Kidney epithelial cell (primary cell): Measurements from ENCODE around the gene DISC1. TPM values are rescaled to one million over a fixed set of nuclear protein-coding genes. Genes with fewer than 3 reads are reported as not detected.

Experiments
- DNase-seq: peaks from one replicate; pipeline ENCODE4 v3.0.0-alpha.2; 2010; ENCODE audit warnings: low read depth
- H3K27me3 ChIP-seq: 2 replicates; pipeline ENCODE4 v1.6.0; 2011; ENCODE audit warnings: low read length; ENCODE audit not compliant: control insufficient read depth, insufficient read depth
- H3K36me3 ChIP-seq: 2 replicates; pipeline ENCODE4 v1.5.1; 2011; ENCODE audit warnings: low read length; ENCODE audit not compliant: control insufficient read depth, insufficient read depth
- H3K4me3 ChIP-seq: 2 replicates; pipeline ENCODE4 v1.5.1; 2011; ENCODE audit warnings: low read depth, mild to moderate bottlenecking, control low read depth, low read length
- CTCF ChIP-seq: IDR thresholded peaks from 2 replicates; pipeline ENCODE4 v1.5.1; 2011; ENCODE audit warnings: mild to moderate bottlenecking, moderate library complexity, low read length, control low read depth, inconsistent platforms; ENCODE audit not compliant: insufficient read depth, poor library complexity, severe bottlenecking
- total RNA-seq: library from RNA; depleted of rRNA; stranded (reverse); fragments of >200 nt; gene quantifications from 2 replicates; pipeline ENCODE4 v1.2.3, GENCODE V29; 2015

Gene DISC1
- total RNA-seq, 1 donor from 2014 or later, result 5.8 TPM

GRCh38 chr1:231970684-231971083 lies 344.1 kb downstream of the DISC1 start:
- no peaks in the 10 kb centered on the region for H3K36me3 ChIP-seq
- H3K27me3 ChIP-seq, result no peaks in the 10 kb centered on the region
- H3K4me3 ChIP-seq, result no peak overlapping the region
- no peak for DNase-seq
- no peak for TF ChIP-seq CTCF

- H3K27me3 ChIP-seq, result no peaks in the 10 kb centered on the region
- H3K36me3 ChIP-seq, result no peaks in the 10 kb centered on the region
- no peak for DNase-seq
- H3K4me3 ChIP-seq, result no peak overlapping the region
- no peak for TF ChIP-seq CTCF
Observed at GRCh38 chr1:231971397-231972110, 345.0 kb downstream of the DISC1 start.

- no peaks in the 10 kb centered on the region for H3K36me3 ChIP-seq
- no peak for DNase-seq
Observed at GRCh38 chr1:231972111-231972445, 345.5 kb downstream of the DISC1 start.

GRCh38 chr1:231973830-231974229 lies 347.2 kb downstream of the DISC1 start:
- no peak for DNase-seq
- no peaks in the 10 kb centered on the region for H3K36me3 ChIP-seq
- H3K27me3 ChIP-seq, result no peaks in the 10 kb centered on the region
- no peak for TF ChIP-seq CTCF
- H3K4me3 ChIP-seq, result no peak overlapping the region

More at GRCh38 chr1:231972111-231972445, 345.5 kb downstream of the DISC1 start:
- H3K27me3 ChIP-seq, result no peaks in the 10 kb centered on the region
- no peak overlapping the region for H3K4me3 ChIP-seq
- no peak for TF ChIP-seq CTCF

GRCh38 chr1:231976231-231976630 lies 349.6 kb downstream of the DISC1 start:
- TF ChIP-seq CTCF, result no peak
- H3K4me3 ChIP-seq, result no peak overlapping the region
- H3K27me3 ChIP-seq, result no peaks in the 10 kb centered on the region
- H3K36me3 ChIP-seq, result no peaks in the 10 kb centered on the region
- no peak for DNase-seq

GRCh38 chr1:231981675-231982074 lies 355.1 kb downstream of the DISC1 start:
- Histone ChIP-seq H3K27me3 (no peaks in the 10 kb centered on the region), H3K36me3 (no peaks in the 10 kb centered on the region), H3K4me3 (no peak overlapping the region)
- DNase-seq, result no peak
- no peak for TF ChIP-seq CTCF
